Measurements from ENCODE around the gene ADIG.

Gene ADIG

DNA sequence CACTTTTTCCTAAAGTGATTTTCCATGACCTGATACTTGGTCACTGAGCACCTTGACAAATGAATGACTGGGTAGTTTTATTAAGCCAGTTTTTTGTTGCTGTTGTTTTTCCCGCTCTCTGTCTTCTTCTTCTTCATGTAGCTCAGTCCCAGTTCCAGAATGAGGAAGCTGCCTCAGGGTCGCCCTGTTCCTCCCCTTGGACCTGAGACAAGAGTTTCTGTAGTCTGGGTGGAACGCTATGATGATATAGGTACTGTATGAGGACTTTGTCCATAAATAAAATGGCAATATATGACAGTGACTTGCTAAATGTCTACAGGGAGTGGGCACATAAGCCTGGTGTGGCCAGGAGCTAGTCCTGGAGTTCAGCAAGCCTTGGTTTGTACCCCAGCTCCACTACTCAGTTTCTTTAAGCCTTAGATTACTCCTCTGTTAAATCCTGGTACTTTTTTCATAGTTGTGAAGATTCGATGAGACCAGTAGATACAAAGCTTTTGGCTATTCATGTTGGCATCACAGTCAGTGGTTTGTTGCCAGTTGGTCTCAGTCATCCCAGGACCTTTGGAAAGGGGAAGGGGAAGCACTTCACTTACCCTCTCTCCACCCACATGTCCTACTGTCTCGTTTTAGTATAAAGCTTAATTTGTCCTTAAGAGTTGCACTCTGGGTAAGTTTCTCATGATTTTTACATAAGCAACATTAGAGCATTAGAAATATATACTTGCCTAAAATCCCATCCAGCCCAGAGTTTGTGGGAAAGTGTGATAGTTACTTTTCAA, 11.1 kb upstream of the ADIG start:
- H3F3A ChIP-seq (ENCODE audit: insufficient read depth), result no peaks in the 10 kb centered on the region
- H2AFZ ChIP-seq (ENCODE audit: low read depth, low read length, severe bottlenecking), result no peak overlapping the region
- H3K36me3 ChIP-seq (ENCODE audit: low read length), result peaks cover 16% of the 10 kb centered on the region; the same call in 1 of the 2 replicates
- no peak overlapping the region for H3K4me2 ChIP-seq (ENCODE audit: low read depth, low read length, poor library complexity, severe bottlenecking)
- H3K79me2 ChIP-seq (ENCODE audit: insufficient read depth, low read length), result no peaks in the 10 kb centered on the region
- no peaks in the 10 kb centered on the region for H3K9me2 ChIP-seq (replicated peaks; ENCODE audit: insufficient read depth, low read length)
- no peak overlapping the region for H3K27ac ChIP-seq (ENCODE audit: low read depth, low read length)
- H3K9me3 ChIP-seq (ENCODE audit: insufficient read depth, low read length), result no peaks in the 10 kb centered on the region
- TF ChIP-seq, protein P1, sequence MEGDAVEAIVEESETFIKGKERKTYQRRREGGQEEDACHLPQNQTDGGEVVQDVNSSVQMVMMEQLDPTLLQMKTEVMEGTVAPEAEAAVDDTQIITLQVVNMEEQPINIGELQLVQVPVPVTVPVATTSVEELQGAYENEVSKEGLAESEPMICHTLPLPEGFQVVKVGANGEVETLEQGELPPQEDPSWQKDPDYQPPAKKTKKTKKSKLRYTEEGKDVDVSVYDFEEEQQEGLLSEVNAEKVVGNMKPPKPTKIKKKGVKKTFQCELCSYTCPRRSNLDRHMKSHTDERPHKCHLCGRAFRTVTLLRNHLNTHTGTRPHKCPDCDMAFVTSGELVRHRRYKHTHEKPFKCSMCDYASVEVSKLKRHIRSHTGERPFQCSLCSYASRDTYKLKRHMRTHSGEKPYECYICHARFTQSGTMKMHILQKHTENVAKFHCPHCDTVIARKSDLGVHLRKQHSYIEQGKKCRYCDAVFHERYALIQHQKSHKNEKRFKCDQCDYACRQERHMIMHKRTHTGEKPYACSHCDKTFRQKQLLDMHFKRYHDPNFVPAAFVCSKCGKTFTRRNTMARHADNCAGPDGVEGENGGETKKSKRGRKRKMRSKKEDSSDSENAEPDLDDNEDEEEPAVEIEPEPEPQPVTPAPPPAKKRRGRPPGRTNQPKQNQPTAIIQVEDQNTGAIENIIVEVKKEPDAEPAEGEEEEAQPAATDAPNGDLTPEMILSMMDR (IDR thresholded peaks at IDR 0.05; ENCODE audit: insufficient read depth, low read length, poor library complexity, severe bottlenecking), result no peak
- TF ChIP-seq EZH2phosphoT487 (conservative IDR thresholded peaks at IDR 0.05; ENCODE audit: low read length), result no peak
- no peak overlapping the region for H3K9ac ChIP-seq (ENCODE audit: low read length)
- no peak overlapping the region for H3K4me3 ChIP-seq (ENCODE audit: insufficient read depth, low read length, poor library complexity, severe bottlenecking)
- no peaks in the 10 kb centered on the region for H4K20me1 ChIP-seq (ENCODE audit: low read depth, low read length)
- H3K27me3 ChIP-seq (ENCODE audit: low read length), result no peaks in the 10 kb centered on the region

DNA sequence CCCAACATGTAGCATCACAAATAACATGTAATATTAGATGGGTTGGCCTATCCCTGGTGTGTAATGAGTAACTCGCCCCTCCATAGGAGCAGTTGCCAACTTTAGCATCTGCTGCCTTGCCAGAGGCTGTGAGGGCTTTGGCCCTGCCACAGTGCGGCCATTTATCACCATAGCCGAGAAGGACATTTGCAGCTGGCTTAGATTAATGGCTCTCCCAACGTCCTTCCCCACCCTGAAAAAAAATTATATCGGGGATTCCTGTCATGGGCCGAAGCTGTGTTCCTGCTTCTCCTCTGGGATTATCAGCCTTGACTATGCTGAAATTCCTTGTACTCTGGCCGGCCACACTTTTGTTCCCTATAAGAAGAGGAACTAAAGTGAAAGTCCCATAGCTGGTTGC, 7.6 kb upstream of the ADIG start:
- Histone ChIP-seq H2AFZ (ENCODE audit: low read depth, low read length, severe bottlenecking) (no peak overlapping the region), H3K36me3 (ENCODE audit: low read length) (peaks cover 6% of the 10 kb centered on the region; the same call in 1 of the 2 replicates)

DNA sequence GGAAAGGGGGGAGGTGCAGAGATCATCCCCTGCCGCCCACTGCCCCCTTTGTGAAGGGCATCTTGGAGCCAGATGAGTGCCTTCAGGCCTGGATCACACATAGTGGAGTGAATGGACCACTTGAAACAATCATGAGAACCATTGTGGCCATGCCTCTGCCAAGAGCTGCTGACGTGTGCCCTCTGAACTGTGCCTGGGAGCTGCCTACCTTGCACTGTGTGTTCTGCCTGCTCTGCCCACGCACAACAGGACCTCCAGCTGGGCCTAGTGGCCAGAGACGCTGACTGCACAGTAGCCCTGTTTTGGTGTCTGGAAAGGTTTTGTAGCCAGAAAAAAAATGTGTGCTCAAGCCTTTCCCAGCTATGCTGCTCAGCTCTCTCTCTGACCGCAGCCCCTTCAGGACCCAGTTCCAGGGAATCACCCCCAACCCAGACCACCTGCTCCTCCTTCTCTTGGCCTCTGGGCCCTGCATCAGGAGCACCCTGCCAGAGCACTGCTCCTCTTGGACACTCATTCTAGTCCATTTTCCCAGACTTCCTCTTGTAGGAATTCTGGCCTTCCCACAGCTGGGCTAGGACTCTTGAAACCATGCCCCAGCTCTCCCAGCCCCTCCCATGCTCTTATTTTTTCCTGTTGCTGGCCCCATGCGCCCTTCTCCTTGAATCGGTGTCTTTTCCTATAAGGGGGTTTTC, 1.6 kb upstream of the ADIG start:
- H3K27ac ChIP-seq (ENCODE audit: low read depth, low read length), result no peak overlapping the region
- H3K27me3 ChIP-seq (ENCODE audit: low read length), result no peaks in the 10 kb centered on the region
- TF ChIP-seq, protein P1 (IDR thresholded peaks at IDR 0.05; ENCODE audit: insufficient read depth, low read length, poor library complexity, severe bottlenecking), result no peak
- TF ChIP-seq EZH2phosphoT487 (conservative IDR thresholded peaks at IDR 0.05; ENCODE audit: low read length), result no peak
- no peak overlapping the region for H2AFZ ChIP-seq (ENCODE audit: low read depth, low read length, severe bottlenecking)
- H3K9me3 ChIP-seq (ENCODE audit: insufficient read depth, low read length), result no peaks in the 10 kb centered on the region
- H3K4me2 ChIP-seq (ENCODE audit: low read depth, low read length, poor library complexity, severe bottlenecking), result no peak overlapping the region
- no peaks in the 10 kb centered on the region for H3K79me2 ChIP-seq (ENCODE audit: insufficient read depth, low read length)
- no peaks in the 10 kb centered on the region for H4K20me1 ChIP-seq (ENCODE audit: low read depth, low read length)
- no peak overlapping the region for H3K9ac ChIP-seq (ENCODE audit: low read length)
- H3K36me3 ChIP-seq (ENCODE audit: low read length), result no peaks in the 10 kb centered on the region; the same call in 1 of the 2 replicates
- H3K4me3 ChIP-seq (ENCODE audit: insufficient read depth, low read length, poor library complexity, severe bottlenecking), result no peak overlapping the region
- no peaks in the 10 kb centered on the region for H3F3A ChIP-seq (ENCODE audit: insufficient read depth)
- H3K9me2 ChIP-seq (replicated peaks; ENCODE audit: insufficient read depth, low read length), result no peaks in the 10 kb centered on the region

More for the DNA sequence above, 7.6 kb upstream of the ADIG start:
- H3K9me2 ChIP-seq (replicated peaks; ENCODE audit: insufficient read depth, low read length), result no peaks in the 10 kb centered on the region
- no peaks in the 10 kb centered on the region for H4K20me1 ChIP-seq (ENCODE audit: low read depth, low read length)
- H3K9me3 ChIP-seq (ENCODE audit: insufficient read depth, low read length), result no peaks in the 10 kb centered on the region
- no peaks in the 10 kb centered on the region for H3K27me3 ChIP-seq (ENCODE audit: low read length)
- no peaks in the 10 kb centered on the region for H3F3A ChIP-seq (ENCODE audit: insufficient read depth)
- TF ChIP-seq EZH2phosphoT487 (conservative IDR thresholded peaks at IDR 0.05; ENCODE audit: low read length), result no peak
- TF ChIP-seq, protein P1 (IDR thresholded peaks at IDR 0.05; ENCODE audit: insufficient read depth, low read length, poor library complexity, severe bottlenecking), result no peak
- no peak overlapping the region for H3K4me2 ChIP-seq (ENCODE audit: low read depth, low read length, poor library complexity, severe bottlenecking)
- H3K4me3 ChIP-seq (ENCODE audit: insufficient read depth, low read length, poor library complexity, severe bottlenecking), result no peak overlapping the region
- H3K79me2 ChIP-seq (ENCODE audit: insufficient read depth, low read length), result no peaks in the 10 kb centered on the region
- H3K9ac ChIP-seq (ENCODE audit: low read length), result no peak overlapping the region
- H3K27ac ChIP-seq (ENCODE audit: low read depth, low read length), result no peak overlapping the region

All from SU-DHL-6 (cell line).